A549 (cell line): ENCODE data around the gene KLHL35. TPM values are rescaled to one million over a fixed set of nuclear protein-coding genes. Genes with fewer than 3 reads are reported as not detected.
"Not testable (repeated sequence)": the region's sequence is repeated elsewhere in the genome, so short reads cannot be mapped to it uniquely, and the experiment has no call there.

Experiments
- ATAC-seq, 2 experiments: fragments of 200-7000 bp in 1 of 2; fragments of >200 bp in 1 of 2; cut with Nextera tagmentation in 1 of 2; cut with Tn5 transposase in 1 of 2; 3 replicates each; pipeline versions ENCODE4 v1.8.0 to v1.9.1; 2018 to 2020; ENCODE audit warnings: mild to moderate bottlenecking in 1 of 2, moderate library complexity in 1 of 2
- CTCF ChIA-PET: fragments of 300-600 bp; sonication (Branson Sonifier 250); formaldehyde crosslinking; extraction: SDS; loops from one replicate; lab custom pipeline; 2021; ENCODE audit warnings: antibody characterized with exemption, inconsistent platforms; lab: Yijun Ruan, JAX
- POLR2A ChIA-PET: fragments of 350-600 bp; formaldehyde crosslinking; extraction: SDS; loops from one replicate; lab custom pipeline; 2021; ENCODE audit warnings: antibody characterized with exemption, inconsistent platforms; lab: Yijun Ruan, JAX
- DNase-seq, 2 experiments: peaks; one replicate each; pipeline versions ENCODE4 v3.0.0 to v3.0.0-alpha.2; 2011 to 2016; ENCODE audit warnings: low read depth in 1 of 2, low spot score in 1 of 2
- FAIRE-seq: peaks from 2 replicates; lab custom pipeline; 2011; peaks lifted over from hg19 to GRCh38; lab: Jason Lieb, UNC
- H3K27ac ChIP-seq, 2 experiments: fragments of >200 bp; sonication (Bioruptor Twin); formaldehyde crosslinking; 3 replicates each; pipeline ENCODE4 v1.5.1; 2016 to 2017
- H3K4me1 ChIP-seq: fragments of >200 bp; sonication (Bioruptor Twin); formaldehyde crosslinking; 3 replicates; pipeline ENCODE4 v1.6.1; 2016
- H3K4me2 ChIP-seq: fragments of >200 bp; sonication (Bioruptor Twin); formaldehyde crosslinking; 3 replicates; pipeline ENCODE4 v1.6.1; 2016
- H3K4me3 ChIP-seq: fragments of >200 bp; sonication (Bioruptor Twin); formaldehyde crosslinking; 3 replicates; pipeline ENCODE4 v1.5.1; 2016
- H3K9me3 ChIP-seq: fragments of >200 bp; sonication (Bioruptor Twin); formaldehyde crosslinking; 3 replicates; pipeline ENCODE4 v1.6.1; 2016
- BCL3 ChIP-seq: fragments of >200 bp; sonication (Bioruptor Twin); formaldehyde crosslinking; IDR thresholded peaks from 3 replicates; pipeline ENCODE4 v1.6.1; 2016
- CEBPB ChIP-seq, 2 experiments: fragments of >200 bp in 1 of 2; sonication (Bioruptor Twin) in 1 of 2; formaldehyde crosslinking in 1 of 2; IDR thresholded peaks; 2 replicates each; pipeline ENCODE4 v1.6.1; 2012 to 2016
- E2F6 ChIP-seq: IDR thresholded peaks from 2 replicates; pipeline ENCODE4 v1.6.1; 2012; ENCODE audit warnings: low read depth, borderline replicate concordance
- ESRRA ChIP-seq: fragments of 150-350 bp; IDR thresholded peaks from 2 replicates; pipeline ENCODE4 v1.6.1; 2014; ENCODE audit warnings: mild to moderate bottlenecking, low read length, borderline replicate concordance
- FOSB ChIP-seq: fragments of 250-450 bp; sonication (Bioruptor Pico); IDR thresholded peaks from 2 replicates; pipeline ENCODE4 v1.5.0; 2020; ENCODE audit warnings: mild to moderate bottlenecking, moderate library complexity
- HES2 ChIP-seq: fragments of >200 bp; sonication (Bioruptor Twin); formaldehyde crosslinking; IDR thresholded peaks from 2 replicates; pipeline ENCODE4 v1.6.1; 2016
- HOXB13 ChIP-seq: fragments of 250-450 bp; sonication (Bioruptor Pico); IDR thresholded peaks from 2 replicates; pipeline ENCODE4 v1.5.0; 2020; ENCODE audit warnings: low read depth, mild to moderate bottlenecking, moderate library complexity
- JUN ChIP-seq, 2 experiments: fragments of >200 bp; sonication (Bioruptor Twin); formaldehyde crosslinking; IDR thresholded peaks; 2 replicates in 1 of 2; 3 replicates in 1 of 2; pipeline ENCODE4 v1.6.1; 2016 to 2017
- JUNB ChIP-seq: fragments of >200 bp; sonication (Bioruptor Twin); formaldehyde crosslinking; IDR thresholded peaks from 2 replicates; pipeline ENCODE4 v1.6.1; 2016
- KDM1A ChIP-seq: fragments of 200-600 bp; sonication (generic); IDR thresholded peaks from 2 replicates; pipeline ENCODE4 v1.6.1; 2016; ENCODE audit warnings: low read depth, mild to moderate bottlenecking
- KDM5A ChIP-seq: fragments of 200-600 bp; sonication (generic); IDR thresholded peaks from 2 replicates; pipeline ENCODE4 v1.6.1; 2016; ENCODE audit warnings: antibody characterized with exemption, mild to moderate bottlenecking
- MAFK ChIP-seq: fragments of 450-650 bp; IDR thresholded peaks from 2 replicates; pipeline ENCODE4 v1.6.1; 2014; ENCODE audit not compliant: partially characterized antibody
- MAX ChIP-seq: IDR thresholded peaks from 2 replicates; pipeline ENCODE4 v1.6.1; 2012
- PBX3 ChIP-seq: IDR thresholded peaks from 2 replicates; pipeline ENCODE4 v1.6.1; 2012
- POLR2A ChIP-seq: IDR thresholded peaks from 2 replicates; pipeline ENCODE4 v1.6.1; 2012; ENCODE audit warnings: mild to moderate bottlenecking, low read length
- RARB ChIP-seq: fragments of 250-450 bp; sonication (Bioruptor Pico); IDR thresholded peaks from 2 replicates; pipeline ENCODE4 v1.8.0; 2021; ENCODE audit warnings: mild to moderate bottlenecking, moderate library complexity
- SMC3 ChIP-seq: fragments of >200 bp; sonication (Bioruptor Twin); formaldehyde crosslinking; IDR thresholded peaks from 3 replicates; pipeline ENCODE4 v1.6.1; 2018; ENCODE audit warnings: inconsistent platforms
- SREBF2 ChIP-seq: fragments of 450-650 bp; IDR thresholded peaks from 2 replicates; pipeline ENCODE4 v1.6.1; 2014; ENCODE audit warnings: mild to moderate bottlenecking, moderate library complexity
- ZC3H11A ChIP-seq: fragments of 450-650 bp; IDR thresholded peaks from 2 replicates; pipeline ENCODE4 v1.6.1; 2014; ENCODE audit warnings: antibody characterized with exemption, mild to moderate bottlenecking
- ZFP36 ChIP-seq: fragments of 450-650 bp; IDR thresholded peaks from 2 replicates; pipeline ENCODE4 v1.6.1; 2014; ENCODE audit warnings: borderline replicate concordance; ENCODE audit not compliant: partially characterized antibody
- ZSCAN20 ChIP-seq: fragments of 250-450 bp; sonication (Bioruptor Pico); IDR thresholded peaks from 2 replicates; pipeline ENCODE4 v1.8.0; 2022; ENCODE audit warnings: mild to moderate bottlenecking, moderate library complexity
- WGBS: methylation state at CpG from one replicate; pipeline ENCODE4 v1.1.6; 2017; ENCODE audit errors: missing lambda C conversion rate; 5-methylcytosine and 5-hydroxymethylcytosine counted together
- polyA plus RNA-seq, 4 experiments: library from polyadenylated mRNA; depleted of rRNA in 3 of 4; stranded (reverse); fragments of >200 nt; fragmentation: RNase III in 1 of 4; extraction: RNeasy Plus Mini Kit Qiagen cat#74134 plus additional on column Dnase treatment in 1 of 4; gene quantifications; 2 replicates in 3 of 4; 3 replicates in 1 of 4; pipeline ENCODE4 v1.2.3, GENCODE V29; 2011 to 2017

KLHL35 gene
- polyA plus RNA-seq, 2 of the 4 experiments (the other 2 are of a cell fraction): 0.56 to 1.0 TPM

GRCh38 chr11:75420224-75421034 lies 12.6 kb downstream of the KLHL35 start:
- CTCF ChIA-PET: interaction anchor here (0.8 to 16.5 kb wide), 6 partner anchors 10 to 141 kb away, joined by 3 to 231 read pairs (median 4); partner anchors contain the start of gene RPS3
- POLR2A ChIA-PET: interaction anchor here (1.2 kb wide), 1 partner anchor 10 kb away, joined by 3 read pairs; no protein-coding TSS in a partner anchor
- 82% methylated on average over 14 of the region's 14 CpGs for WGBS
- FAIRE-seq (no peak), ATAC-seq (no peak), DNase-seq (no peak)
- no peaks in the 10 kb centered on the region for H3K9me3 ChIP-seq
- peak overlapping the region; percentile 74 for H3K4me2 ChIP-seq
- H3K4me3 ChIP-seq: no peak overlapping the region
- peaks cover 66% of the 10 kb centered on the region for H3K4me1 ChIP-seq
- H3K27ac ChIP-seq: peak overlapping the region; percentile 90 to 93
- TF ChIP-seq ZFP36 (no peak), JUN (IDR thresholded peaks at IDR 0.05) (no peak)
- TF ChIP-seq, all 56 proteins: peak for 0

GRCh38 chr11:75413864-75414263 lies 19.1 kb downstream of the KLHL35 start:
- ChIA-PET CTCF (interaction anchor here (0.7 to 2.8 kb wide), 10 partner anchors 9 to 118 kb away, joined by 3 to 11 read pairs (median 4); partner anchors contain the start of gene GDPD5), POLR2A (no interaction called here)
- Histone ChIP-seq H3K9me3 (no peaks in the 10 kb centered on the region), H3K4me2 (no peak overlapping the region), H3K4me3 (no peak overlapping the region), H3K4me1 (peaks cover 36% of the 10 kb centered on the region), H3K27ac (peak overlapping the region; percentile 2 to 40; a peak in 3 of 6 replicates)
- ATAC-seq (no peak), DNase-seq (no peak), FAIRE-seq (no peak)
- TF ChIP-seq SMC3 (no peak), ZSCAN20 (CRISPR knock-in tag) (no peak), ZC3H11A (no peak), FOSB (CRISPR knock-in tag) (no peak), ESRRA (no peak), POLR2A (no peak), CEBPB (IDR thresholded peaks at IDR 0.05) (no peak), KDM1A (no peak), HES2 (no peak), JUNB (no peak), MAX (no peak), SREBF2 (no peak), HOXB13 (CRISPR knock-in tag) (no peak), KDM5A (no peak)
- 84% methylated on average over 2 of the region's 2 CpGs for WGBS

- ATAC-seq, H3K4me3 ChIP-seq, H3K9me3 ChIP-seq, H3K4me2 ChIP-seq, POLR2A ChIA-PET, DNase-seq, FAIRE-seq: not testable (repeated sequence)
- CTCF ChIA-PET: interaction anchor here (0.9 to 2.8 kb wide), 7 partner anchors 10 to 118 kb away, joined by 3 to 11 read pairs (median 7); no protein-coding TSS in a partner anchor
- H3K27ac ChIP-seq: peak overlapping the region in 1 of 2 experiments; percentile 40; a peak in 2 of 6 replicates
- 72% methylated on average over 10 of the region's 10 CpGs for WGBS
- peaks cover 36% of the 10 kb centered on the region for H3K4me1 ChIP-seq
Measured at GRCh38 chr11:75413146-75413545, 19.9 kb downstream of the KLHL35 start.

- H3K4me3 ChIP-seq, ATAC-seq, POLR2A ChIA-PET, H3K27ac ChIP-seq, H3K4me2 ChIP-seq, DNase-seq, H3K9me3 ChIP-seq, FAIRE-seq, CTCF ChIA-PET: not testable (repeated sequence)
- no CpG with 5 or more reads among the region's 33 CpGs for WGBS
- peaks cover 35% of the 10 kb centered on the region; the same call in 2 of the 3 replicates for H3K4me1 ChIP-seq
Measured at GRCh38 chr11:75409971-75410370, 23.0 kb downstream of the KLHL35 start.

- H3K4me1 ChIP-seq: peaks cover 43% of the 10 kb centered on the region; the same call in 2 of the 3 replicates
- no peak for TF ChIP-seq RARB (CRISPR knock-in tag)
- no peak for TF ChIP-seq SMC3
- no peak for TF ChIP-seq MAX
- no peak for TF ChIP-seq MAFK
- no peak for TF ChIP-seq HOXB13 (CRISPR knock-in tag)
- TF ChIP-seq POLR2A: no peak
- no peak for TF ChIP-seq E2F6
- no peak for TF ChIP-seq CEBPB (IDR thresholded peaks at IDR 0.05)
- no peak for TF ChIP-seq ZFP36
- no peak for TF ChIP-seq BCL3
- no peak for TF ChIP-seq PBX3
- no peak overlapping the region for H3K4me3 ChIP-seq
- ChIA-PET POLR2A (interaction anchor here (1.3 kb wide), 1 partner anchor 9 kb away, joined by 3 read pairs; no protein-coding TSS in a partner anchor), CTCF (interaction anchor here (1.2 to 13.3 kb wide), 12 partner anchors 9 to 423 kb away, joined by 3 to 231 read pairs (median 10); partner anchors contain the start of gene RPS3)
- no peak overlapping the region for H3K4me2 ChIP-seq
- DNase-seq: no peak
- no peaks in the 10 kb centered on the region for H3K9me3 ChIP-seq
- ATAC-seq: no peak
- WGBS: 84% methylated on average over 2 of the region's 2 CpGs
- no peak for FAIRE-seq
- peak overlapping the region in 1 of 2 experiments; percentile 48; a peak in 1 of 6 replicates for H3K27ac ChIP-seq
Measured at GRCh38 chr11:75408957-75409219, 24.1 kb downstream of the KLHL35 start.
